HG03432 (cell line): Measurements from ENCODE around the gene TMEM163.
A peak's percentile ranks its signal among the peaks of the same experiment; 100 is the strongest.

Source experiments
- ATAC-seq: cut with Tn5 transposase; IDR thresholded peaks from one replicate; pipeline ENCODE4 v1.9.1; 2021; ENCODE audit warnings: mild to moderate bottlenecking, moderate library complexity; ENCODE audit not compliant: unreplicated experiment

TMEM163 gene

DNA sequence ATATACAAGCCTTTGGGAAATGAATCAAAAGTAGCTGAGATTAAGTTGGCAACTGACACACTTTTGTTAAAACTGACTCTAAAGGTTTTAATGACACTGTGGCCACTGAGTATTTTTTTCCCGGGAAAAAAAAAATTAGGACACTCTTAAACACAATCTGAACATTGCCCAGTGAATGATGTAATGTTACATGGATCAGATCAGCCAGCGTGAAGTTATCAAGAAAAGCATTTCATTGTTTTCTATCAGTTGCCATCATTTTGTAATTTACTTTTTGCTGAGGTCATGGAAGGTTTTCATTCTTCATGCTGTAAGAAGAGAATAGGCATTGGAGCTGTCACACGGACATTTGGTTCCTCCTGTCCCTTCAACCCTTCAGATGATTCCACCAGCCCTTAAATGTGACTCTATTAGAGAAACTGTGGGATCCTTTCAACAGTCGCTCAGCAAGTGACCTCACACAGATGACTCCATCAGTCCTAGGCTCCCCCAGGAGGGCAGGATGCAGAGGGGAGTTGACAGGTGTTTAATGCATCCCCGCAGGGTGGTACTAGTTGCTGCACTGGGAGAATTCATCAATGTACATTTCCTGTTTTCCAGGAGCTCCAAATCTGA is 300.7 kb downstream of the TMEM163 start:
- ATAC-seq, result no peak

DNA sequence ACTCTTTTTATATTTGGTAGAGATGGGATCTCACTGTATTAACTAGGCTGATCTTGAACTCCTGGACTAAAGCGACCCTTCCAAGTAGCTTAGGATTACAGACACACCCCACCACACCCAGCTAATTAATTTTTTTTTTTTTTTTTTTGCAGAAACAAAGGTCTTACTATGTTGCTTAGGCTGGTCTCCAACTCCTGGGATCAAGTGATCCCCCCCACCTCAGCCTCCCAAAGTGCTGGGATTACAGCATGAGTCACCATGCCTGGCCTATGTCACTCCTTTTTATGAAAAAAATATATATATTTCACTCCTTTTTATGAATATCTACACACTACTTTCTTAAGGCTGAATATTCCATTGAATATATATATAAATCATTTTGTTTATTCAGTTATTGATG is 302.2 kb downstream of the TMEM163 start:
- ATAC-seq, result no peak

DNA sequence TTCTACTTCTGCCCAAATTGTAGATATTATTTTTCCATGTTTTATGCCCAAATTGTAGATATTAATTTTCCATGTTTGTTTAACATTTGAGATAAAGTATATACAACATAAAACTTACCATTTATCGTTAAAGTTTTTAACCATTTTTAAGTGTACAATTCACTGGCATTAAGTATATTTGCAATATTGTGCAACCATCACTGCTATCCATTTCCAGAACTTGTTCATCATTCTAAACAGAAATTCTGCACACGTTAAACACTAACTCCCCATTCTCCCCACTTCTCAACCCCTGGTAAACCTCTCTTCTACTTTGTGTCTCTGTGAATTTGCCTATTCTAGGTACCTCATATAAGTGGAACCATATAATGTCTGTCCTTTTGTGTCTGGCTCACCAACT is 302.8 kb downstream of the TMEM163 start:
- ATAC-seq, result no peak

DNA sequence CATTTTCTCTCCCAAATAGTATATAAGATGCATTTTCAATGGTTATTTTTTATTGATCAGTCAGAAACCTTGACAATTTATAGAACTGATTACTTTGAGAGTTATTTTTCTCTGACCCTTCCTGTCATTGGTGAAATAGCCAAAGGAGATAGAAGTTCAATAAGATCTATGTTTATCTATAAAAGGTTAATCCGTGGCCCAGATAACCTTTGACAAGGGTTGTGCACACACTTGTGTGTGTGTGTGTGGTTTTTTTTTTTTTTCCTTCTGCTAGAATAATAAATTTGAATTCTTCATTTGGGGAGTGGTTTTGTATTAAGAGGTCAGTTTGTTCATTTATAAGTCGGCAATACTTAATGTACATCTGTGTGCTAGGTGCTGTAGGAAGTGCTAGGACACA is 304.9 kb downstream of the TMEM163 start:
- no peak for ATAC-seq

DNA sequence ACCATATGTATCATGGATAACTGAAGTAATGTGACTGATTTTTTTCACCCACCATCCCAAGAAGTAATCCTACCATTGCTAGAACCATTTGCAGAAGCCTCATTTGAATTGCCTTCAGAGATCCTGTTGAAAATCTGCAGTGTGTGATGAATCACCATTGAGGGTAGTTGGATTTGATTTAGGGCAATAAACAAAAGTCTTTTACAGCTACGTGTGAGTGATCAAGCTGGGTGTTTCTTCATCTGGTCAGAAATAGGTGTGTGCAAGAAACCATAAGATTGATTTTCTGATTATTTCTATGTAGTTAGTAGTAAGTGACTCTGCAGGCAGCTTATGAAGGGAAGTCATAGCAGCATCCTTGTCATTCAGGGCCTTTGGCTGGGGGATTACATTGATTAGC is 305.4 kb downstream of the TMEM163 start:
- no peak for ATAC-seq

DNA sequence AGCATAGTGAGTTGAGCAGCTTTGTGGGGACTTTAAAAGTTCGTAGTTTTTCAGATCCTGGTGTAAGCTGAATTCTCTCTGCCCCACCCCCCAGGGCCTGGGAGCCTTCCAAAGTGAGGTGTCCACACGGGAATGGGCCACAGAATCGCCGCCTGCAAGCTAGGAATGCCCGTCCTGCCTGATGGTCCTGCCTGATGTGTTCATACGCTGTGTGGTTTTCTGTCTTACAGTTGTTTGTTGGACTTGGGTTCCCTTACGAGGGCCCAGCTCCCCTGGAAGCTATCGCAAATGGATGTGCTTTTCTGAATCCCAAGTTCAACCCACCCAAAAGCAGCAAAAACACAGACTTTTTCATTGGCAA is 306.2 kb downstream of the TMEM163 start:
- no peak for ATAC-seq

DNA sequence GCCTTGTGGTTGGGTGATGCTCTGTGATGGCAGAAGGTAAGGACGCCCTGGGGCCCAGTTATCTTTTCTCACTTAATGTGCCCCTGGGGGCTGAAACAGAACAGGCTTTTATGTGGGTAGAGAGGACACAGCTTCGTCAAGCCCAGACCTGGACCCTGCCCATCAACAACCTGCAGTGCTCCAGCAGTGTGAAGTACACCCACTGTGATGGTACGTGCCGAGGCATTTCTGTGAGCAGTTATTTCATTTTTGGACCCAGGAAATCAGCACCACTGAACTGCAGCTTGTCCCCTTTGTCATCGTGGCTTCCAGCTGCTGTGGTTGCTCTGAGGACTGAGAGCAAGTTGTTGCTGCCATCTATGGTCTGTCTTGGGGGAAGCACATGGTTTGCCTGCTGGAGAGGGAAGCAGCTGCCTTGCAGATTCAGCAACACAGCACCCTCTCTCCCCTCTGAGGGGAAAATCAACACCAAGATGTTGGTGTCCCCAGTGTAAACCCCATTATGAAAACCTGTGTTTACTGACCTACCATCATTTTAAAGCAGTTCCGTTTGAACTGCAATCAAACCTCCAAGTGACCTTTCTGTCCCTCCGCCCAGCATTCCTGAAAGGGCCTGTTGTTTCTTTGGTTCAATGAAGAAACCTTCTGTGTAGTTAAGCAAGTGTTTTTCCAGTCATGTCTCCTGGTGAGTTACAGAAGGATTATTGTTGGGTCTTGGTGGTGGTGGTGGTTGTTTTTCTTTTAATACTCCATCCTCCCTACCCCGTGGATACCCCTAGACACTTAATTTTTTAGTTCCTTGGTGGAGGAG is 306.8 kb downstream of the TMEM163 start:
- ATAC-seq, result peak; percentile 97

DNA sequence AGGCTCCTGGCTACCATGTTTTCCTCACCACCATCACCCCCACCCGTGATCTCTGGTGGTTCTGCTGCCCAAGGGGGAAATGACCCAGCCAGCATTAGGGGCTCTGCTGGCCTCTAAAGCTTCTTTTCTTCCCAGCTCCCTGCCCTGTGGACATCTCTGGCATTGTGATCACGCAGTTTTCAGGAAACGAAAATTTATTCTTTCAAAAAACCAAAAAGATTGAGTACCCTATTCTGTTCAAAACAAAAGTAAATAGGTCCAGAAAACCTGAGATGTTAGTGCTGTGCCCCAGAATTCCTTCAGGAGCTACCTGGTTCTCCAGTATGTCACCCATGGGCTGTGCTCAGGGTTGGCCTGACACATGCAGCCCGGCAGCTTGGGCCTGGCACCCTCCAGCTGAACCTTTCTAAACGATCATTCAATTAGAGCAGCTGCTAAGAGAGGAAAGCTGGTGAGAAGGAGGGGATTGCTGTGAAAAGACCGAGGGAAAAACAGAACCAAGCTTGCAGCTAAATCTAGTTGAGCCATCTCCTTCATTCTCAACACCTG is 307.4 kb downstream of the TMEM163 start:
- no peak for ATAC-seq

DNA sequence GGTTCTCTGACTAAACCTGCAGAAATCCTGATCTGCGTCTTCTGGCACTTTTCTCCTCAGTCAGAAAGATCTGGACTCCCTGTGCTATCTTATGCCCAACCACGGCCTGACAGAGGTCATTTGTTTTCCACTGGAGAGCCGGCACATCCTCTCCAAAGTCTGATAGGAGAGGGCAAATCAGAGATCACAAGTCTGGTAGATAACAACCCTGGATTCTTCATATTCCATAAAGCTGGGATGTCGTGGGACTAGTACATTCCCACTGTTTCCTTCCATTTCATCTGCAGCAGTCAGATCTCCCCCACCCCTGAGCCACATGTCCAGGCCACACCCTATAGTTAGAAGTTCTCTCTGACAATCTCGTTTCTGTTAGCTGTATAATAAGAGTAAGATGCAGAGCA is 308.0 kb downstream of the TMEM163 start:
- ATAC-seq, result no peak

DNA sequence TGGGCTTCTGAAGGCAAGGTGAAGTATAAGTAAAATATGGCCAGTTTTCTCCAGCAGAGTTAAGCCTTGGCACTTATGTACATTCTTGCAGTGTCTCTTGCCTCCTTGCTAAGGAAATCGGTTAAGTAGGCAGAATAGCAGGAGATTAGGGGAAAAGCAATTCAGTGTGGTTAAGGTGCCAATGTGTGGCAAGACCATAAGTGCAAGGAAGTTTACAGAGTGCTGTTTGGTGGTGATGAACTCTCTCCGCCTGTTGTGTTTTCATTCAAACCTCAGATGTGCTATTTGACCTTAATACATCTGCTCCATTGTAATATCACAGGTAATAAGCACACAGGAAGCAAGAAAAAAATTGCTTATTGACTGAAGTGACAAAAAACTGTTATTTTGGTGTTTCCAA is 308.8 kb downstream of the TMEM163 start:
- ATAC-seq, result no peak

DNA sequence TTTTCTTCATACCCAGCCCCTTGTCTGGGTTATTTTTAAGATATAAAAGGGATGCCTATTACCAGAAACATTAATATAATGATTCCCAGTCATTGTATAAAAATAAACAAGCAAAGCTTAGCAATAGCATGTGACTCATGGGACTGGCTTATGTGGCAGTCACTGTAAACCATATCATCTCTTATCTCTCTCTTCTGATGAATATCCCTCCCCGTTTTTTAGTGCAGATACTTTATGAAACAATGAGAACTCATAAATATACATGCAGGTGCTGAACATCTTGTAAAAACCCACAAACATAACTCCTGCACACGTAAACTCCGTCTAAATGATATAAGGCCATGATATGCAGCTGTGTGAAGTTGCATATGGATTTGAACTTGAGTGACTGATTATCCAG is 310.0 kb downstream of the TMEM163 start:
- no peak for ATAC-seq

DNA sequence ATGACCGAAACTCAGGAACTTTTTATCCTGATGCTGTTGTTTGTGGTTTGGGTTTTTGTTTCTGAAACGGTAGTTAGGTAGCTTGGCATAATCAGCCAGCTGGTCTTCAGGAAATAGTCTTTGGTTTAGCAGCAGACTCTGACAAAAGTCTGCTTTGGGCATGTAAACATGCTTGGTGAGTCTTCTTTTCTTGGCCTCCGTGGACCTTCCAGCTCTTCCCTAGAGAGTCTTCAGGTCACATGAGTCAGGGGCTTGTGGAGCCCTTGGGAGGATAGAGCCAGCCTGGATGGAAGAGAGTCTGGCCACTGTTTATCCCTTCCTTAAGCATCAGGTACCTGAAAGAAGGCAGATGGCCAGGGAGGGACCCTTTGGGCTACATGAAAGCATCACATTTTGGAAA is 310.4 kb downstream of the TMEM163 start:
- no peak for ATAC-seq

DNA sequence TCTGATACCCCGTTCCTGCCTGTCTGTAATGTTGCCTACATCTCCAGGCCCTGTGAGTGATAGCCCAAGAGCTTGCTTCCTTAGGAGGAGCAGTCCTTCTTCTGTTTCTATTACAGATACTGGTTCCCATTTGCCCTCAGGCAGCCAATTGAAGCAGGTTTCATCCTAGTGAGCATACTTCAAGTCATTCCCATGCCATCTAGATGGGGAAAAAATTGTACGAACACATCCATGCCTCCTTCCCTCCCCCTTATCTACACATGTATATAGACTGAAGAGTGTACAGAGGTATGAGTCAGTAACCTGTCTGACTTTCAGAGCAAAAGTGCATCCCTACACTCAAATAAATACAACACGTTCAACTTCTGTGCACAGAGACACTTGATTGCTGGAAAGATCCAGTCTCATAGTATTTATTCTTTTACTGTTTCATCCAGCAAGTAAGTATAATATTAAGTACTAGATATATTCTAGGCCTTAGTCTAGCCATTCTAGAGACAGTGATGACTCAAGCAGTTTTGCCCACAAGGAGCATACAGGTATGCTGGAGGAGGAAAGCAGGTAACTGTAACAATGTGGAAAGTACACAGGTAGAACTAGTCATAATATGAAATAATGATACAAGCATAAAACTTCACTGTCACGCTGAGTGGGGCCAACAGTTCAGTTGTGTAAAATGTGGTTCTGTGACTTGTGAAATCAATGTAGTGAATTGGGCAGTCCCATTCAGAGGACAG is 311.5 kb downstream of the TMEM163 start:
- no peak for ATAC-seq

DNA sequence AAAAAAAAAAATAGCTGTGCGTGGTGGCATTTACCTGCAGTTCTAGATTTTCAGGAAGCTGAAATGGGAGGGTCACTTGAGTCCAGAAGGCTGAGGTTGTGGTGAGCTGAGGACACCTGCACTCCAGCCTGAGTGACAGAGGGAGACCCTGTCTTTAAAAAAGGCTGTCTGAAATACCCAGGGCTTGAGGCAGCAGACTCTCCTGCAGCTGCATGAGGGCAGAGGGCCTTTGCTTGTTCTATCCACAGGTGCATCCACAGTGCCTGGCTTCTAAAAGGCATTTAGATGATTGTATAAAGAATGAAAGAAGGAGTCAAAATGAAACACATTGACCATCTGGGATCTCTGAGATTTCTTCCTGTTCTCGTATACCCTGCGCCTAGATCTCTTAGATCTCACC is 312.1 kb downstream of the TMEM163 start:
- no peak for ATAC-seq

DNA sequence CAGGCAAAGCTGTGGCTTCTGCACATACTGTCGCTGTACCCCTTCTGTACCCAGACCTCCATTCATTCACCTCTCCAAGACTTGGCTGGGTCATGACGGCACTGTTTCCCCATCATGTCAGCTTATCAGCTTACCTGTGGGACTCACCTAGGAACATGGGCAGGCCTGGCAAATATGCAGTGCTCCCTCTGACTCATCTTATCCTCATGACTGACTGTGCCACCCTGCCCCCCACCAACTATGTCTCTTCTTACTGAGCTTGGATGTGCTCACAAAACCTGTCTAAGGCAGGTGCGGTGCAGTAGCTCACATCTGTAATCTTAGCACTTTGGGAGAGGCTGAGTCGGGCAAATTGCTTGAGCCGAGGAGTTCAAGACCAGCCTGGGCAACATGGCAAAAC is 312.5 kb downstream of the TMEM163 start:
- ATAC-seq, result no peak
